A549 (cell line): Measurements from ENCODE around the gene DNM3.

Experiments used
- BHLHE40 ChIP-seq: IDR thresholded peaks from 2 replicates; pipeline ENCODE4 v1.6.1; 2012; ENCODE audit warnings: low read depth, low read length, inconsistent platforms
- CHD2 ChIP-seq: fragments of 150-350 bp; IDR thresholded peaks from 2 replicates; pipeline ENCODE4 v1.6.1; 2014; ENCODE audit warnings: low read length; ENCODE audit not compliant: partially characterized antibody
- CTCF ChIP-seq: fragments of >200 bp; sonication (Bioruptor Twin); formaldehyde crosslinking; IDR thresholded peaks from 3 replicates; pipeline ENCODE4 v1.5.1; 2016
- EHMT2 ChIP-seq: fragments of 200-600 bp; sonication (generic); IDR thresholded peaks from 2 replicates; pipeline ENCODE4 v1.6.1; 2016; ENCODE audit warnings: antibody characterized with exemption, low read depth, mild to moderate bottlenecking, moderate library complexity
- ELK1 ChIP-seq: fragments of 150-350 bp; IDR thresholded peaks from 2 replicates; pipeline ENCODE4 v1.6.1; 2014; ENCODE audit warnings: low read depth, mild to moderate bottlenecking, low read length
- EP300 ChIP-seq, 2 experiments: fragments of >200 bp; sonication (Bioruptor Twin); formaldehyde crosslinking; IDR thresholded peaks; 2 replicates in 1 of 2; 3 replicates in 1 of 2; pipeline ENCODE4 v1.6.1; 2016 to 2017
- HMGXB4 ChIP-seq: fragments of 250-450 bp; sonication (Bioruptor Pico); IDR thresholded peaks from 2 replicates; pipeline ENCODE4 v1.5.0; 2021; ENCODE audit warnings: mild to moderate bottlenecking, moderate library complexity, borderline replicate concordance
- JUNB ChIP-seq: fragments of >200 bp; sonication (Bioruptor Twin); formaldehyde crosslinking; IDR thresholded peaks from 2 replicates; pipeline ENCODE4 v1.6.1; 2016
- MAX ChIP-seq: IDR thresholded peaks from 2 replicates; pipeline ENCODE4 v1.6.1; 2012
- MAZ ChIP-seq: fragments of 150-350 bp; IDR thresholded peaks from 2 replicates; pipeline ENCODE4 v1.6.1; 2014; ENCODE audit warnings: antibody characterized with exemption, low read depth, low read length, borderline replicate concordance
- POLR2A ChIP-seq: IDR thresholded peaks from 2 replicates; pipeline ENCODE4 v1.6.1; 2012; ENCODE audit warnings: mild to moderate bottlenecking, low read length
- SREBF2 ChIP-seq: fragments of 450-650 bp; IDR thresholded peaks from 2 replicates; pipeline ENCODE4 v1.6.1; 2014; ENCODE audit warnings: mild to moderate bottlenecking, moderate library complexity
- USF2 ChIP-seq: fragments of 450-650 bp; IDR thresholded peaks from 2 replicates; pipeline ENCODE4 v1.6.1; 2014; ENCODE audit warnings: antibody characterized with exemption

GRCh38 chr1:172071746-172072145 is 230.4 kb downstream of the DNM3 start:
- no peak for TF ChIP-seq CTCF
- TF ChIP-seq MAX, result no peak
- TF ChIP-seq USF2, result no peak
- no peak for TF ChIP-seq POLR2A
- no peak for TF ChIP-seq ELK1
- no peak for TF ChIP-seq BHLHE40
- no peak for TF ChIP-seq EHMT2
- TF ChIP-seq CHD2, result no peak
- TF ChIP-seq MAZ, result no peak
- no peak for TF ChIP-seq JUNB
- TF ChIP-seq EP300 (IDR thresholded peaks at IDR 0.05), result no peak
- no peak for TF ChIP-seq SREBF2
- no peak for TF ChIP-seq HMGXB4 (CRISPR knock-in tag)
